ENCODE data around the gene SF3A1.

DNA sequence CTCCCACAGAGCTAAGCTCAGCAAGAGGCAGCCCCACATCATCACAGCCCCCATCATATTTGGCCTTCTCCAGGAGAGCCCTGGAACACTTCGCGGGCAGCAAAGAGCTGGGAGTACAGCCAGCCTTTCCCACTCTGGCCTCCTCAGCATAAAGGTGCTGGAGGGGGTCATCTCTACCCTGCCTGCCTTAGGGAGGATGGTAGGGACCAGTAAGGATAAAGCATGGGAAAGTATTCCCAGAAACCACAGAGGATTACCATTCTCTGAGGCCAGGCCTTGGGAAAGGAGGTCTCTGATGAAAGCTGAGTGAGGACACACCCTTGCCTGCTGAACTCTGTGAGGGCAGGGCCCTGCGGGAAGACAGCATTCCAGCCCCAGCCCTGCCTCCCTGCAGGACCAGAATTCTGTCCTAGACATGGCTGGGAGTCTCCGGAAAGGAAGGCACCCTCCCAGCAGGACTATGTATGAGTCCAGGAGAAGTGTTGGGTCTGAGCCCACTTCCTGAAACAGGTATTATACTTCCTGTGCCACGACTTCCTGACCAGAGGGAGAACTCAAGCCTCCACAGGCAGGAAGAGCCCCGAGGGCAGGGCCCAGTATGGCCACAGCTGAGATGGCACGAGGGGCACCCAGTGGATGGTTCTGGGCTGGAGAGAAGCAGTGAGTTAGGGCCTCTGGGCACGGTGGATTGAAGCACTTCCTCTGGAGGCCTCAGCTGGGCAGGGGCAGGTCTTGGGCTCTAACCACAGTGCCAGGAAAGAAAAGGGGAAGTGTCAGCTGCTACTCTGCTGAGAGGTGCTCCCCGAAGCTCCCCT is 54.5 kb downstream of the SF3A1 start:
- TF ChIP-seq, protein P1, sequence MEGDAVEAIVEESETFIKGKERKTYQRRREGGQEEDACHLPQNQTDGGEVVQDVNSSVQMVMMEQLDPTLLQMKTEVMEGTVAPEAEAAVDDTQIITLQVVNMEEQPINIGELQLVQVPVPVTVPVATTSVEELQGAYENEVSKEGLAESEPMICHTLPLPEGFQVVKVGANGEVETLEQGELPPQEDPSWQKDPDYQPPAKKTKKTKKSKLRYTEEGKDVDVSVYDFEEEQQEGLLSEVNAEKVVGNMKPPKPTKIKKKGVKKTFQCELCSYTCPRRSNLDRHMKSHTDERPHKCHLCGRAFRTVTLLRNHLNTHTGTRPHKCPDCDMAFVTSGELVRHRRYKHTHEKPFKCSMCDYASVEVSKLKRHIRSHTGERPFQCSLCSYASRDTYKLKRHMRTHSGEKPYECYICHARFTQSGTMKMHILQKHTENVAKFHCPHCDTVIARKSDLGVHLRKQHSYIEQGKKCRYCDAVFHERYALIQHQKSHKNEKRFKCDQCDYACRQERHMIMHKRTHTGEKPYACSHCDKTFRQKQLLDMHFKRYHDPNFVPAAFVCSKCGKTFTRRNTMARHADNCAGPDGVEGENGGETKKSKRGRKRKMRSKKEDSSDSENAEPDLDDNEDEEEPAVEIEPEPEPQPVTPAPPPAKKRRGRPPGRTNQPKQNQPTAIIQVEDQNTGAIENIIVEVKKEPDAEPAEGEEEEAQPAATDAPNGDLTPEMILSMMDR (IDR thresholded peaks at IDR 0.05) = no peak
- TF ChIP-seq POLR2A (IDR thresholded peaks at IDR 0.05) = no peak

All from body of pancreas (tissue), 4 donors.